MCF 10A (cell line): ENCODE data around the gene MRRF. TPM values are rescaled to one million over a fixed set of nuclear protein-coding genes. Genes with fewer than 3 reads are reported as not detected.

Source experiments
- BruUV-seq: library from RNA; stranded (reverse); fragments of 400-500 nt; replicated peaks from 2 replicates; lab custom pipeline; 2021; lab: Mats Ljungman, UMichigan
- CTCF ChIA-PET: fragments of 300-600 bp; sonication (Branson Sonifier 250); formaldehyde crosslinking; extraction: SDS; loops from one replicate; lab custom pipeline; 2021; ENCODE audit warnings: antibody characterized with exemption, inconsistent platforms; lab: Yijun Ruan, JAX
- POLR2A ChIA-PET: fragments of 300-600, 350-650 bp; sonication (Branson Sonifier 250); formaldehyde crosslinking; extraction: SDS; loops from one replicate; lab custom pipeline; 2020; ENCODE audit warnings: antibody characterized with exemption, inconsistent platforms; lab: Yijun Ruan, JAX
- DNase-seq: peaks from one replicate; pipeline ENCODE4 v3.0.0-alpha.2; 2018; ENCODE audit not compliant: unreplicated experiment
- H3K27ac Mint-ChIP-seq: one replicate; pipeline ENCODE4 v1.8.0; 2022; ENCODE audit warnings: mild to moderate bottlenecking, low read depth, mixed read lengths; ENCODE audit not compliant: unreplicated experiment
- H3K27me3 Mint-ChIP-seq: one replicate; pipeline ENCODE4 v1.8.0; 2022; ENCODE audit warnings: mixed read lengths; ENCODE audit not compliant: insufficient read depth, unreplicated experiment
- H3K36me3 Mint-ChIP-seq: one replicate; pipeline ENCODE4 v1.8.0; 2022; ENCODE audit warnings: mild to moderate bottlenecking, moderate library complexity, mixed read lengths; ENCODE audit not compliant: insufficient read depth, unreplicated experiment
- H3K4me1 Mint-ChIP-seq: one replicate; pipeline ENCODE4 v1.8.0; 2022; ENCODE audit warnings: mixed read lengths; ENCODE audit not compliant: insufficient read depth, unreplicated experiment
- H3K4me3 Mint-ChIP-seq: one replicate; pipeline ENCODE4 v1.8.0; 2022; ENCODE audit warnings: mild to moderate bottlenecking, moderate library complexity, mixed read lengths; ENCODE audit not compliant: unreplicated experiment
- H3K9me3 Mint-ChIP-seq: one replicate; pipeline ENCODE4 v1.8.0; 2022; ENCODE audit warnings: mixed read lengths; ENCODE audit not compliant: unreplicated experiment
- CTCF ChIP-seq: fragments of 200-600 bp; IDR thresholded peaks from one replicate; pipeline ENCODE4 v1.8.0; 2022; ENCODE audit warnings: antibody characterized with exemption, mild to moderate bottlenecking; ENCODE audit not compliant: unreplicated experiment
- intact Hi-C: fragments of 100-400 bp; cut with micrococcal nuclease; formaldehyde crosslinking; loops from 2 replicates; pipeline ENCODE4 v1.14.1; 2022
- total RNA-seq: library from RNA; stranded (reverse); gene quantifications from 2 replicates; pipeline ENCODE4 v1.2.3, GENCODE V29; 2022

The MRRF gene
- total RNA-seq, 1 experiment from 2014 or later, result 90.3 TPM

GRCh38 chr9:122370869-122371755, 106.4 kb downstream of the MRRF start, which contains the start of gene PTGS1:
Gene PTGS1, plus strand, starts transcription at chr9:122371024. Its CDS starts 61 bp downstream, at chr9:122371085.
- Mint-ChIP-seq H3K4me1 (peaks cover 9% of the 10 kb centered on the region), H3K36me3 (no peaks in the 10 kb centered on the region), H3K4me3 (peak within 1 kb of the TSS; percentile 62), H3K27me3 (no peaks in the 10 kb centered on the region), H3K27ac (no peak within 1 kb of the TSS), H3K9me3 (peaks cover 7% of the 10 kb centered on the region)
- POLR2A ChIA-PET, result interaction anchor here (1.2 kb wide), 1 partner anchor 19 kb away, joined by 3 read pairs; no protein-coding TSS in a partner anchor
- no peak for TF ChIP-seq CTCF
- BruUV-seq, result no TSS peak
- peak; percentile 49 for DNase-seq
- intact Hi-C loops, result no loop called here
- CTCF ChIA-PET, result interaction anchor here (0.7 to 0.9 kb wide), 2 partner anchors 20 to 21 kb away, joined by 3 read pairs; no protein-coding TSS in a partner anchor

- POLR2A ChIA-PET, result no interaction called here
- DNase-seq, result no peak
- TF ChIP-seq CTCF, result no peak
- peaks cover 7% of the 10 kb centered on the region for H3K9me3 Mint-ChIP-seq
- no TSS peak for BruUV-seq
- H3K36me3 Mint-ChIP-seq, result no peaks in the 10 kb centered on the region
- intact Hi-C loops, result no loop called here
- CTCF ChIA-PET, result interaction anchor here (0.5 to 0.9 kb wide), 2 partner anchors 22 to 628 kb away, joined by 3 read pairs; no protein-coding TSS in a partner anchor
- H3K4me3 Mint-ChIP-seq, result no peak overlapping the region
- H3K4me1 Mint-ChIP-seq, result peaks cover 12% of the 10 kb centered on the region
- H3K27ac Mint-ChIP-seq, result no peak overlapping the region
- H3K27me3 Mint-ChIP-seq, result no peaks in the 10 kb centered on the region
Measured at GRCh38 chr9:122371846-122372245, 107.2 kb downstream of the MRRF start.

- Mint-ChIP-seq H3K4me1 (peaks cover 11% of the 10 kb centered on the region), H3K27ac (no peak overlapping the region), H3K4me3 (no peak overlapping the region), H3K9me3 (peaks cover 7% of the 10 kb centered on the region), H3K27me3 (no peaks in the 10 kb centered on the region), H3K36me3 (no peaks in the 10 kb centered on the region)
- CTCF ChIA-PET, result interaction anchor here (0.6 kb wide), 1 partner anchor 21 kb away, joined by 3 read pairs; no protein-coding TSS in a partner anchor
- TF ChIP-seq CTCF, result no peak
- intact Hi-C loops, result no loop called here
- POLR2A ChIA-PET, result interaction anchor here (0.7 kb wide), 1 partner anchor 123 kb away, joined by 3 read pairs; no protein-coding TSS in a partner anchor
- BruUV-seq, result no TSS peak
- DNase-seq, result no peak
Measured at GRCh38 chr9:122372856-122373845, 108.5 kb downstream of the MRRF start.
